GM10248 (cell line): ENCODE measurements around the gene IRF2BP2.

ENCODE experiments used
- CTCF ChIA-PET: fragments of 300-600 bp; sonication (Branson Sonifier 250); formaldehyde crosslinking; extraction: SDS; loops from one replicate; lab custom pipeline; 2021; ENCODE audit warnings: antibody characterized with exemption; lab: Yijun Ruan, JAX
- POLR2A ChIA-PET: fragments of 350-650 bp; sonication (Branson Sonifier 250); formaldehyde crosslinking; extraction: SDS; loops from one replicate; lab custom pipeline; 2020; ENCODE audit warnings: antibody characterized with exemption; lab: Yijun Ruan, JAX
- DNase-seq: peaks from one replicate; pipeline ENCODE4 v3.0.0; 2012; ENCODE audit errors: extremely low spot score
- TF ChIP-seq, protein P1 (sequence below): IDR thresholded peaks from 2 replicates; pipeline ENCODE4 v1.5.1; 2012; ENCODE audit warnings: mild to moderate bottlenecking, low read depth; ENCODE audit errors: extremely low read depth, missing control alignments, control extremely low read depth

Gene IRF2BP2

DNA sequence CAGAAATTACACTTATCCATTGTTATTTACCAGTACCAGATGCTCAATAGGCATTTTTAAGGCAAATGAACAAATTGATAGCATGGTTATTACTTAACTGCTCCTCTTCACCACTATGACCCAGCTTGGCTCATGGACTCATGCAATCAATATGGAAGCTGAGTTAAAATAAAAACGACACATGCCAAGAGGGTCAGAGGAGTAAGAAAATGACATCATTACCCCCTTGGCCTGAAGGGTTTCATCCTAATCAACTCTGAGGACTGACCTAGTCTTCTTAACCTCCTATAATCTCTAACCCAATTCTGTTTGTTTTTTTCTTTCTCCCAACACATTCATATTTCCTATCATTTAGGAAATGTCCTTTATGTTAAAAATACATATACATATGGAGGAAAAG is 41.6 kb downstream of the IRF2BP2 start:
- TF ChIP-seq, protein P1, sequence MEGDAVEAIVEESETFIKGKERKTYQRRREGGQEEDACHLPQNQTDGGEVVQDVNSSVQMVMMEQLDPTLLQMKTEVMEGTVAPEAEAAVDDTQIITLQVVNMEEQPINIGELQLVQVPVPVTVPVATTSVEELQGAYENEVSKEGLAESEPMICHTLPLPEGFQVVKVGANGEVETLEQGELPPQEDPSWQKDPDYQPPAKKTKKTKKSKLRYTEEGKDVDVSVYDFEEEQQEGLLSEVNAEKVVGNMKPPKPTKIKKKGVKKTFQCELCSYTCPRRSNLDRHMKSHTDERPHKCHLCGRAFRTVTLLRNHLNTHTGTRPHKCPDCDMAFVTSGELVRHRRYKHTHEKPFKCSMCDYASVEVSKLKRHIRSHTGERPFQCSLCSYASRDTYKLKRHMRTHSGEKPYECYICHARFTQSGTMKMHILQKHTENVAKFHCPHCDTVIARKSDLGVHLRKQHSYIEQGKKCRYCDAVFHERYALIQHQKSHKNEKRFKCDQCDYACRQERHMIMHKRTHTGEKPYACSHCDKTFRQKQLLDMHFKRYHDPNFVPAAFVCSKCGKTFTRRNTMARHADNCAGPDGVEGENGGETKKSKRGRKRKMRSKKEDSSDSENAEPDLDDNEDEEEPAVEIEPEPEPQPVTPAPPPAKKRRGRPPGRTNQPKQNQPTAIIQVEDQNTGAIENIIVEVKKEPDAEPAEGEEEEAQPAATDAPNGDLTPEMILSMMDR = no peak
- DNase-seq = no peak
- ChIA-PET POLR2A (no interaction called here), CTCF (no interaction called here)

DNA sequence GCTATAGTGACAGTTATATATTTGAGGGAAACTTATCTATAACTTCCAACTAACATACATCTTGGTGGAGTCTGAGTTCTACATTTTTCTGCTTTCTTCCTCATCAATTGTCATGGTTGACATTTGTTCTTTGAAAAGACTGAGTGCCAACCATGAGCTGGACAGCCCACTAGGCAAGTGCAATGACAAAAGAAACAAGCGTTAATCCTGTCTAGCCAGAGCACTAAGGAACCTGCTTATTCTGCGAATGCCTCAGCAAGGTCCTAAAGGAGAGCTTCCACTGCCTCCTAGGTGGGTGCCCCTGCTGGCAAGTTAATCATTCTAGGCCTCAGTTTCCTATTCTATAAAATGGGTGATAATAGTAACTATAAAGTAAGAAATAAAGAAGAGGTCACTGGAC is 44.8 kb downstream of the IRF2BP2 start:
- ChIA-PET CTCF (interaction anchor here (0.6 to 1.9 kb wide), 3 partner anchors 10 to 46 kb away, joined by 3 to 5 read pairs (median 3); no protein-coding TSS in a partner anchor), POLR2A (interaction anchor here (0.5 kb wide), 1 partner anchor 569 kb away, joined by 3 read pairs; no protein-coding TSS in a partner anchor)
- TF ChIP-seq, protein P1 = no peak
- no peak for DNase-seq

DNA sequence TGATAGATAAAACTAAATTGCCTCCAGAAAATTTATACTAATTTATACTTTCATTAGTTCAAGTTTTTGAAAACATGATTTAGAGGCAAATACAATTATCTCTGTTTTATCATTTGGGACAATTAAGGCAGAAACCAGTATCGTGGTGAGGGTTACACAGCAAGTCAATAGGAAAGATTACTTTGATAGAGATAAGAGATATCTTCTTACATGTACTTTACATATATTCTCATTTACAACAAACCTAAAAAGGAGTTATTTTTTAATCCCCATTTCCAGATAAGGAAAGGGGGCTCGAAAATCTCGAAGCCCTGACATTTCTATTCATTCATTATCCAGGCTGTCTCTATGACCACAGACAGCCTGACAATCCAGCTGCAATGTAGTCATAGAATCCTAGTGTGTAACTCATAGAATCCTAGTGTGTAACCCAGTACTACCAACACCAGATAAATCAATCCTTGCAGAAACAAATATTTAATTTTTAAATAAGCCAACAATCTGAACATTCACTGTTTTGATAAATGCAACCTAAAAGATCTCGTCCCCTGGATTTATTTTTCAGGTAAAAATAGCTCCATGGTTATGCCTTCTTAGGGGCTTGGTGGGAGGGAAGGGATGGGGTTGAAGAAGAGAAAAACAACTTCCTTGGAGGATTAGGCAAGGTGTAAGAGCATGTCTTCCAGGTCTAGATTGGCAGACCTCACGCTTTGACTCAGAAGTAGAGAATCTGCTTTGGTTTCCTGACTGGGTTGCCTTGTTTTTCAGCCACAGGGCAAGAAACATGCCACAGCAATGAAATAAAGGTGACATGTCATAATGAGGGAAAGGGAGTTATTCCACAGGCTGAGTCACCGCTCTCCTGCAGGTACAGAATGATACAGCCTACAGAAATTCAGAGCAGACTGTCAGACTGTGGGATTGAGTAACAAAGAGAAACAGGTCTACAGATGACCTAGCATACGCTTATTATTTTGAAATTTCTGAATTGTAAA is 45.6 kb downstream of the IRF2BP2 start:
- no peak for DNase-seq
- ChIA-PET CTCF (interaction anchor here (1.9 kb wide), 1 partner anchor 11 kb away, joined by 5 read pairs; no protein-coding TSS in a partner anchor), POLR2A (no interaction called here)
- TF ChIP-seq, protein P1 = no peak

DNA sequence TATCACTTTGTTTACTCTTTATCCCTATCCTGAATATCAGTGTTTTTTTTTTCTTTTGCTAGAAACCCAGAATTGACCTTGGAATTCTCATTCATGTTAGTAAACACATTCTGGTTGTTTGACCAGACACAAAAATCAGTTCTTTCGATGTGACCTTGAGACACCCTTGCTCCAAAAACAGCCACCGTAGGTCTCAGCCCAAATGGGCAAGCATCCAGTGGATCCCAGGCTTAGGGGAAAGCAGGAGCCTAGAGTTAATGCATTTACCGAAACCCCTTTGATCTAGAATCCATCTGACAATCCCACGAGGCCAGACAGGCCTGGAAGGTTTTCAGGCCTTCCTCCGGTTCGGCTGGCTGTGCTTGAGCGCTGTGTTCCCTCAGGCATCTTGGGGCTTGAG is 47.6 kb downstream of the IRF2BP2 start:
- CTCF ChIA-PET = interaction anchor here (1.2 kb wide), 1 partner anchor 32 kb away, joined by 5 read pairs; no protein-coding TSS in a partner anchor
- POLR2A ChIA-PET = no interaction called here
- TF ChIP-seq, protein P1 = no peak
- DNase-seq = no peak

DNA sequence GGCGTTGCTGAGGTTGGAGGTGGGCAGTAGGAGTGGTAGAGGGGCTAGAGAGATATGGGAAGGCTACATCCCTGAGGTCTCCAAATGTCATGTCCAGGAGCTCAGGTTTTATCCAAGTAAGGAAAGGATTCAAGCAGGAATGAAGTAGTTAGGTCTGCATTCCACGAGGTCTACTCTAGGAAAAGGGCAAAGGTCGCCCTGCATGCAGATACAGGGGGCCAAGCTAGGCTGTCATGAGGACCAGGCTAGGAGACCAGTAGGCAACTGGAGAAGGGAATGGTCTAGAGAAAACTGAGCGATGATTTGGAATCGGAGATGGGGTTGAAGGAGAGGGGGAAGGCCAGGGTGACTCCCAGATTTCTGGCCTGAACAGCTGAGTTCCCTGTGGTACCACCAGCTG is 48.7 kb downstream of the IRF2BP2 start:
- POLR2A ChIA-PET = no interaction called here
- DNase-seq = no peak
- TF ChIP-seq, protein P1 = no peak
- CTCF ChIA-PET = interaction anchor here (0.8 to 1.5 kb wide), 5 partner anchors 8 to 31 kb away, joined by 3 to 4 read pairs (median 3); no protein-coding TSS in a partner anchor

DNA sequence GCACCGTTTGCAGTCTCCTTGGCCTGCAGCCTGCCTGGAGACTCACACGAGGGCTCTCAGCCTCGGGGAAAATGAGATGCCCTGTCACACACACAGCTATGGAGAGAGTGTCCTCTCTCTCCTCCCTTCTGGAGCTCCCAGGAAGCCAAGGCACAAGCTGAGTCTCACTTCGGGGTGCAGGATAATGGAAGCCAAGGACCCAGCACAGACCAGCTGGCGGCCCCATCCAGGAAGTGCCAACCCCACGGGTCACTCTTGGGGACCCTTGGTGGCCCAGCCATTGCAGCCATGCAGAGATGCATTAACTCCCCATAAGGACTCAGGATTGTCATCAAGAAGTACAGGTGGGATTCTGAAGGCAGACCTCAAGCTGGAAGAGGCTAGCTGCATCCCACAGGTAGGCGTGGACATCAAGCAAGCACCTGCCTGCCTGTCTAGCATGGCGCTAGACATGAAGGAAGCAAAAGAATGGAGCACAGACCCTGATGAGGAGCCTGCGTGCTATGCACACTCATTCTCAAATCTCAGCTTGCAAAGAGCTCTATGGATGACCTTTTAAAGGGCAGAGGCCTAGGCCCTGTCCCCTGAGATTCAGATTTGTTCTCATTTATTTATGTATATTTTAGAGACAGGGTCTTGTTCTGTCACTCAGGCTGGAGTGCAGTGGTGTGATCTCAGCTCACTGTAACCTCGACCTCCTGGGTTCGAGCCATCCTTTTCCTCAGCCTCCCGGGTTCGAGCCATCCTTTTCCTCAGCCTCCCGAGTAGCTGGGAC is 49.9 kb downstream of the IRF2BP2 start:
- DNase-seq = no peak
- ChIA-PET POLR2A (no interaction called here), CTCF (interaction anchor here (0.8 to 1.5 kb wide), 8 partner anchors 9 to 524 kb away, joined by 3 to 6 read pairs (median 3); no protein-coding TSS in a partner anchor)
- TF ChIP-seq, protein P1 = no peak
